HepG2 (cell line): ENCODE results near the gene MAVS. TPM values are rescaled to one million over a fixed set of nuclear protein-coding genes. Genes with fewer than 3 reads are reported as not detected.

Source experiments
- BRF2 ChIP-seq: sonication (generic); formaldehyde crosslinking; IDR thresholded peaks from 2 replicates; pipeline ENCODE4 v1.8.1; 2022; ENCODE audit warnings: mild to moderate bottlenecking, missing genetic modification reagents
- SIX4 ChIP-seq: sonication (generic); formaldehyde crosslinking; IDR thresholded peaks from 2 replicates; pipeline ENCODE4 v1.4.0; 2020; ENCODE audit warnings: missing genetic modification reagents
- SMARCE1 ChIP-seq: fragments of 450-650 bp; IDR thresholded peaks from 2 replicates; pipeline ENCODE4 v1.6.1; 2017; ENCODE audit warnings: borderline replicate concordance
- ZBTB26 ChIP-seq: IDR thresholded peaks from 2 replicates; pipeline ENCODE4 v1.6.1; 2016; ENCODE audit warnings: missing compliant biosample characterization, missing genetic modification reagents, borderline replicate concordance
- ZKSCAN8 ChIP-seq: IDR thresholded peaks from 2 replicates; pipeline ENCODE4 v1.6.1; 2016; ENCODE audit warnings: borderline replicate concordance, missing genetic modification reagents, missing compliant biosample characterization
- ZNF24 ChIP-seq: fragments of 450-650 bp; IDR thresholded peaks from 2 replicates; pipeline ENCODE4 v1.6.1; 2017; ENCODE audit warnings: antibody characterized with exemption, mild to moderate bottlenecking
- ZNF670 ChIP-seq: sonication (generic); formaldehyde crosslinking; IDR thresholded peaks from 2 replicates; pipeline ENCODE4 v1.8.0; 2022; ENCODE audit warnings: mild to moderate bottlenecking, missing genetic modification reagents, borderline replicate concordance
- ZNF747 ChIP-seq: sonication (generic); formaldehyde crosslinking; IDR thresholded peaks from 2 replicates; pipeline ENCODE4 v1.8.1; 2023; ENCODE audit warnings: missing genetic modification reagents, mild to moderate bottlenecking, borderline replicate concordance
- ZXDC ChIP-seq: sonication (generic); formaldehyde crosslinking; IDR thresholded peaks from 2 replicates; pipeline ENCODE4 v1.5.0; 2020; ENCODE audit warnings: mild to moderate bottlenecking, missing genetic modification reagents
- polyA plus RNA-seq, 8 experiments: library from polyadenylated mRNA; depleted of rRNA in 3 of 8; stranded (reverse) in 7 of 8; unstranded in 1 of 8; fragments of >200 nt; fragmentation: Illumina TruSeq in 4 of 8; extraction: Trizol in 4 of 8; gene quantifications; 2 replicates each; pipeline versions ENCODE4 v1.2.1 to v1.2.3, GENCODE V29; 2011 to 2016; ENCODE audit warnings: low read depth in 4 of 8, missing spikeins in 1 of 8, mixed read lengths in 1 of 8; ENCODE audit not compliant: insufficient read depth in 1 of 8
- total RNA-seq, 5 experiments: library from RNA; depleted of rRNA; stranded (reverse); fragments of >200 nt; fragmentation: Illumina TruSeq; extraction: Trizol; gene quantifications; 2 replicates each; pipeline ENCODE4 v1.2.3, GENCODE V29; 2016; ENCODE audit warnings: low read depth in 1 of 5
- TF ChIP-seq, protein P1 (sequence below): IDR thresholded peaks from 2 replicates; pipeline ENCODE4 v1.4.0; 2020; ENCODE audit warnings: mild to moderate bottlenecking, missing genetic modification reagents

MAVS gene
- total and polyA plus RNA-seq, 2 of the 13 experiments (the other 11 are each of a cell fraction or from before 2014, with no cell fraction given): 27.3 to 36.6 TPM

DNA sequence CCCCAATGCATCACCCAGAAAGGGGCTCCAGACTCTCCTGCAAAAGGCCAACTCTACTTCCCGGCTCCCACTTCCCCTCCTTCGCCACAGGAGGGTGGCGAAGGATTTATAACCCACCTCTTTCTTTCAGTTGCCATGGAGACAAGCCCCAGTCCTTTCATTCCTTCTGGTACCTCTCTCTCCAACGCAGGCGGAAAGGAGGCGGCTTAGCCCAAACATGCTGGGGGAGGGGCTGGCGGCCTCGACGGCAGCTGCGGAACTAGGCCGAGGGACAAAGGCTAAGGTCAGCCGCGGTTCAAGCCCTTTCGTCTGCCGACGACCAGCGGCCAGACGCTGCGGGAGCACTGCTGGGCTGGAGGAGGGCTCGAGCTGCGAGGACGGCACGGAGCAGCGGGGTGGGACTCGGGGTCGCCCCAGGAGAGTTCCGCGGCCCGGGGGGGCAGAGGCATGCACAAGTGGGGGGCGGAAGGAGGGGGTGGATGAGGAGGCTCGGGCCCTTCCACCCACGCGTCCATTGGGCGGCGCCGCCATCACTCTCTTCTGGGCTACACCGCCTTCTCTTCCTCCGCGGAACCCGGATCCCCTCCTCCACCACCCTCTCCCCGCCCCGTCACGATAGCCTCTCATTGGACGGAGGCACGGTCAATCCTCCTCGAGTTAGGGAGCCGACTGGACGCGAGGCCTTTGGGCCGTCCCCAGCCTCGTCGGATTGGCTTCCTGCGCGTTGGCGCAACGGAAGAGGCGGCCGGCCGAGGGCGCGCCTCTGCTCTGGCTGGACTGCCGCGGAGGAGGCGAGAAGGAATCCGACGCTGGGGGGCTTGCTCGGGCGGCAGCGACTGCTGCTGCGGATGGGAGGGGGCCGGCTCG is 42.2 kb downstream of the MAVS start, which contains the start of gene PANK2 (continued):
- TF ChIP-seq ZXDC (peak; percentile 81; the same call in 1 of the 2 replicates), ZKSCAN8 (CRISPR knock-in tag) (peak; percentile 32; the same call in 1 of the 2 replicates), ZBTB26 (peak; percentile 76; the same call in 1 of the 2 replicates), BRF2 (peak; percentile 97), SIX4 (CRISPR knock-in tag) (peak; percentile 60; the same call in 1 of the 2 replicates), ZNF670 (0 out of 2 replicates have a peak, but pooled peaks have one; percentile 88), ZNF747 (peak; percentile 94; the same call in 1 of the 2 replicates), ZNF24 (no peak), SMARCE1 (no peak)
- TF ChIP-seq, protein P1, sequence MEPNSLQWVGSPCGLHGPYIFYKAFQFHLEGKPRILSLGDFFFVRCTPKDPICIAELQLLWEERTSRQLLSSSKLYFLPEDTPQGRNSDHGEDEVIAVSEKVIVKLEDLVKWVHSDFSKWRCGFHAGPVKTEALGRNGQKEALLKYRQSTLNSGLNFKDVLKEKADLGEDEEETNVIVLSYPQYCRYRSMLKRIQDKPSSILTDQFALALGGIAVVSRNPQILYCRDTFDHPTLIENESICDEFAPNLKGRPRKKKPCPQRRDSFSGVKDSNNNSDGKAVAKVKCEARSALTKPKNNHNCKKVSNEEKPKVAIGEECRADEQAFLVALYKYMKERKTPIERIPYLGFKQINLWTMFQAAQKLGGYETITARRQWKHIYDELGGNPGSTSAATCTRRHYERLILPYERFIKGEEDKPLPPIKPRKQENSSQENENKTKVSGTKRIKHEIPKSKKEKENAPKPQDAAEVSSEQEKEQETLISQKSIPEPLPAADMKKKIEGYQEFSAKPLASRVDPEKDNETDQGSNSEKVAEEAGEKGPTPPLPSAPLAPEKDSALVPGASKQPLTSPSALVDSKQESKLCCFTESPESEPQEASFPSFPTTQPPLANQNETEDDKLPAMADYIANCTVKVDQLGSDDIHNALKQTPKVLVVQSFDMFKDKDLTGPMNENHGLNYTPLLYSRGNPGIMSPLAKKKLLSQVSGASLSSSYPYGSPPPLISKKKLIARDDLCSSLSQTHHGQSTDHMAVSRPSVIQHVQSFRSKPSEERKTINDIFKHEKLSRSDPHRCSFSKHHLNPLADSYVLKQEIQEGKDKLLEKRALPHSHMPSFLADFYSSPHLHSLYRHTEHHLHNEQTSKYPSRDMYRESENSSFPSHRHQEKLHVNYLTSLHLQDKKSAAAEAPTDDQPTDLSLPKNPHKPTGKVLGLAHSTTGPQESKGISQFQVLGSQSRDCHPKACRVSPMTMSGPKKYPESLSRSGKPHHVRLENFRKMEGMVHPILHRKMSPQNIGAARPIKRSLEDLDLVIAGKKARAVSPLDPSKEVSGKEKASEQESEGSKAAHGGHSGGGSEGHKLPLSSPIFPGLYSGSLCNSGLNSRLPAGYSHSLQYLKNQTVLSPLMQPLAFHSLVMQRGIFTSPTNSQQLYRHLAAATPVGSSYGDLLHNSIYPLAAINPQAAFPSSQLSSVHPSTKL (CRISPR knock-in tag): peak; percentile 43
